Naive thymus-derived CD4-positive, alpha-beta T cell (primary cell): ENCODE results near the gene HEXIM2. TPM values are rescaled to one million over a fixed set of nuclear protein-coding genes. Genes with fewer than 3 reads are reported as not detected.

ENCODE experiments used
- ATAC-seq: fragments of 150-1000 bp; cut with Tn5 transposase; 2 replicates; pipeline ENCODE4 v1.10.0; 2021; ENCODE audit warnings: mild to moderate bottlenecking, moderate library complexity
- CTCF ChIA-PET: fragments of 350-600 bp; sonication (Branson Sonifier 250); formaldehyde crosslinking; loops from one replicate; lab custom pipeline; 2021; ENCODE audit warnings: antibody characterized with exemption; lab: Charles Lee
- POLR2A ChIA-PET: fragments of 350-600 bp; sonication (Branson Sonifier 250); formaldehyde crosslinking; loops from one replicate; lab custom pipeline; 2021; ENCODE audit warnings: antibody characterized with exemption, inconsistent platforms; lab: Charles Lee
- DNase-seq, 9 donors: peaks; one replicate each; pipeline versions ENCODE4 v3.0.0 to v3.0.0-alpha.2; 2020 to 2022; ENCODE audit warnings: mixed read lengths in 1 of 9
- H3K27ac ChIP-seq: one replicate; pipeline ENCODE4 v1.7.0; 2013; ENCODE audit warnings: mild to moderate bottlenecking, low read depth, low read length, moderate library complexity
- H3K27me3 ChIP-seq, 2 donors: one replicate each; pipeline ENCODE4 v1.7.0; 2013; ENCODE audit warnings: low read length in 2 of 2, mild to moderate bottlenecking in 2 of 2, moderate library complexity in 2 of 2; ENCODE audit not compliant: control insufficient read depth in 2 of 2, insufficient read depth in 2 of 2
- H3K36me3 ChIP-seq, 3 experiments: 1 replicate in 2 of 3; 2 replicates in 1 of 3; pipeline ENCODE4 v1.7.0; 2013; ENCODE audit warnings: low read length in 3 of 3, mild to moderate bottlenecking in 3 of 3, moderate library complexity in 1 of 3; ENCODE audit not compliant: insufficient read depth in 3 of 3, control insufficient read depth in 2 of 3
- H3K4me1 ChIP-seq, 2 donors: one replicate each; pipeline ENCODE4 v1.7.0; 2013; ENCODE audit warnings: low read length in 2 of 2, mild to moderate bottlenecking in 2 of 2, moderate library complexity in 1 of 2; ENCODE audit not compliant: control insufficient read depth in 2 of 2, insufficient read depth in 2 of 2
- H3K4me3 ChIP-seq: 2 replicates; pipeline ENCODE4 v1.7.0; 2013; ENCODE audit warnings: mild to moderate bottlenecking, low read length
- H3K9me3 ChIP-seq, 3 experiments: 1 replicate in 2 of 3; 2 replicates in 1 of 3; pipeline ENCODE4 v1.7.0; 2013; ENCODE audit warnings: low read length in 3 of 3; ENCODE audit not compliant: control insufficient read depth in 2 of 3
- H3K27ac Mint-ChIP-seq, 9 donors: one replicate each; pipeline ENCODE4 v1.8.0; 2020 to 2022; ENCODE audit warnings: mixed read lengths in 9 of 9, mild to moderate bottlenecking in 8 of 9, moderate library complexity in 5 of 9, inconsistent platforms in 2 of 9
- H3K27me3 Mint-ChIP-seq, 5 donors: one replicate each; pipeline ENCODE4 v1.8.0; 2021 to 2022; ENCODE audit warnings: mixed read lengths in 5 of 5, mild to moderate bottlenecking in 1 of 5
- H3K36me3 Mint-ChIP-seq, 5 donors: one replicate each; pipeline ENCODE4 v1.8.0; 2020 to 2022; ENCODE audit warnings: mixed read lengths in 5 of 5, mild to moderate bottlenecking in 3 of 5, inconsistent platforms in 1 of 5
- H3K4me1 Mint-ChIP-seq, 7 donors: one replicate each; pipeline ENCODE4 v1.8.0; 2020 to 2022; ENCODE audit warnings: mixed read lengths in 7 of 7, mild to moderate bottlenecking in 3 of 7, inconsistent platforms in 1 of 7
- H3K4me3 Mint-ChIP-seq, 10 donors: one replicate each; pipeline ENCODE4 v1.8.0; 2020 to 2022; ENCODE audit warnings: mild to moderate bottlenecking in 10 of 10, mixed read lengths in 10 of 10, moderate library complexity in 6 of 10, inconsistent platforms in 2 of 10
- H3K9me3 Mint-ChIP-seq, 11 donors: one replicate each; pipeline ENCODE4 v1.8.0; 2020 to 2022; ENCODE audit warnings: mixed read lengths in 11 of 11, mild to moderate bottlenecking in 4 of 11, inconsistent platforms in 1 of 11, moderate library complexity in 1 of 11
- intact Hi-C, 2 donors: fragments of 100-400 bp; cut with micrococcal nuclease; formaldehyde crosslinking; loops; one replicate each; pipeline ENCODE4 v1.15.1; 2023
- polyA plus RNA-seq, 2 donors: library from polyadenylated mRNA; unstranded; fragments of 300-500 nt; fragmentation: Illumina TruSeq; gene quantifications; one replicate each; pipeline ENCODE4 v1.2.3, GENCODE V29; 2021
- total RNA-seq, 6 experiments: library from RNA in 5 of 6; stranded (reverse) in 5 of 6; gene quantifications; 1 replicate in 5 of 6; 2 replicates in 1 of 6; pipeline ENCODE4 v1.2.3 and lab custom pipeline; 2021 to 2026

Gene HEXIM2
- total RNA-seq (1 to 10 TPM; 2.2 to 8.2 (median 3.4) TPM), polyA plus RNA-seq (1 to 10 TPM; 2.4 to 3.2 TPM), total RNA-seq (lab: John Stamatoyannopoulos, UW) (2.2 reads per million, percentile 10 among the genes with 10 or more reads in this experiment)

- H3K9me3 Mint-ChIP-seq, result no peaks in the 10 kb centered on the region
- H3K4me1 ChIP-seq, result peaks cover 15 to 27% of the 10 kb centered on the region in 2 donors
These were observed at the start of gene HEXIM2 for GRCh38 chr17:45161288-45162024. TSS of gene HEXIM2 (plus strand) at chr17:45161875. CDS start at chr17:45162794, 919 bp downstream.

GRCh38 chr17:45112559-45113423 lies 48.9 kb upstream of the HEXIM2 start:
- Mint-ChIP-seq H3K36me3 (peaks cover 0 to 4% (median 1%) of the 10 kb centered on the region in 5 donors), H3K4me3 (no peak overlapping the region), H3K27me3 (no peaks in the 10 kb centered on the region), H3K4me1 (no peaks in the 10 kb centered on the region), H3K9me3 (no peaks in the 10 kb centered on the region), H3K27ac (no peak overlapping the region)
- H3K9me3 ChIP-seq, result no peaks in the 10 kb centered on the region
- H3K36me3 ChIP-seq, result peaks cover 0 to 12% (median 0%) of the 10 kb centered on the region in 3 experiments
- H3K4me3 ChIP-seq, result no peak overlapping the region
- no peak for DNase-seq
- no peaks in the 10 kb centered on the region for H3K4me1 ChIP-seq
- ChIA-PET POLR2A (no interaction called here), CTCF (no interaction called here)
- no peaks in the 10 kb centered on the region for H3K27me3 ChIP-seq
- H3K27ac ChIP-seq, result no peak overlapping the region
- intact Hi-C loops, result no loop called here
- ATAC-seq, result no peak

More at GRCh38 chr17:45161288-45162024, at the start of gene HEXIM2:
- no peaks in the 10 kb centered on the region for H3K27me3 ChIP-seq
- peak within 1 kb of the TSS; percentile 98 for H3K27ac ChIP-seq
- ChIA-PET CTCF (interaction anchor here (0.9 to 5.0 kb wide), 10 partner anchors 9 to 386 kb away, joined by 3 to 55 read pairs (median 5); partner anchors contain the start of genes ACBD4 and HEXIM1), POLR2A (interaction anchor here (0.6 to 9.7 kb wide), 27 partner anchors 10 to 962 kb away, joined by 3 to 516 read pairs (median 4); partner anchors contain the start of genes ACBD4, ATXN7L3, HEXIM1 and MAP3K14)
- Mint-ChIP-seq H3K27me3 (no peaks in the 10 kb centered on the region), H3K4me3 (peak within 1 kb of the TSS; percentile 88 to 100 (median 96)), H3K4me1 (peaks cover 29 to 45% (median 41%) of the 10 kb centered on the region in 7 donors), H3K36me3 (peaks cover 0 to 15% (median 6%) of the 10 kb centered on the region in 5 donors), H3K27ac (peak within 1 kb of the TSS; percentile 97 to 100 (median 98))
- peak within 1 kb of the TSS; percentile 95 for H3K4me3 ChIP-seq
- H3K36me3 ChIP-seq, result peaks cover 0 to 9% (median 0%) of the 10 kb centered on the region in 3 experiments
- DNase-seq, result peak; percentile 89 to 100 (median 99)
- no peaks in the 10 kb centered on the region for H3K9me3 ChIP-seq
- intact Hi-C loops, result loop anchor here (1.0 to 10.0 kb wide), 12 partner anchors 11 to 1679 kb away; partner anchors contain the start of genes DCAKD (in 2 of the 2), HEXIM1 (in 2 of the 2), MAP3K14 (in 2 of the 2) and NMT1 (in 2 of the 2)
- ATAC-seq, result peak; percentile 93

- intact Hi-C loops, result no loop called here
- Mint-ChIP-seq H3K9me3 (no peaks in the 10 kb centered on the region), H3K27me3 (no peaks in the 10 kb centered on the region), H3K4me3 (no peak overlapping the region), H3K27ac (no peak overlapping the region), H3K4me1 (no peaks in the 10 kb centered on the region), H3K36me3 (no peaks in the 10 kb centered on the region)
- Histone ChIP-seq H3K27me3 (no peaks in the 10 kb centered on the region), H3K4me3 (no peak overlapping the region), H3K27ac (no peak overlapping the region), H3K36me3 (peaks cover 0 to 6% (median 0%) of the 10 kb centered on the region in 3 experiments), H3K4me1 (no peaks in the 10 kb centered on the region), H3K9me3 (no peaks in the 10 kb centered on the region)
- DNase-seq, result no peak
- CTCF ChIA-PET, result no interaction called here
- ATAC-seq, result no peak
- POLR2A ChIA-PET, result no interaction called here
These were observed 48.3 kb upstream of the HEXIM2 start for GRCh38 chr17:45113424-45113754.

GRCh38 chr17:45114117-45114932 lies 47.4 kb upstream of the HEXIM2 start:
- Histone ChIP-seq H3K9me3 (no peaks in the 10 kb centered on the region), H3K4me3 (no peak overlapping the region), H3K27ac (no peak overlapping the region), H3K4me1 (no peaks in the 10 kb centered on the region), H3K27me3 (no peaks in the 10 kb centered on the region), H3K36me3 (no peaks in the 10 kb centered on the region)
- DNase-seq (no peak), ATAC-seq (no peak)
- intact Hi-C loops, result no loop called here
- Mint-ChIP-seq H3K4me3 (no peak overlapping the region), H3K9me3 (no peaks in the 10 kb centered on the region), H3K27me3 (no peaks in the 10 kb centered on the region), H3K4me1 (no peaks in the 10 kb centered on the region), H3K27ac (no peak overlapping the region), H3K36me3 (no peaks in the 10 kb centered on the region)
- POLR2A ChIA-PET, result no interaction called here
- CTCF ChIA-PET, result no interaction called here

- no peaks in the 10 kb centered on the region for H3K27me3 Mint-ChIP-seq
- H3K9me3 Mint-ChIP-seq, result no peaks in the 10 kb centered on the region
- H3K27ac Mint-ChIP-seq, result no peak overlapping the region
- no peaks in the 10 kb centered on the region for H3K36me3 ChIP-seq
- H3K36me3 Mint-ChIP-seq, result no peaks in the 10 kb centered on the region
- no peak overlapping the region for H3K27ac ChIP-seq
- CTCF ChIA-PET, result interaction anchor here (1.1 kb wide), 1 partner anchor 20 kb away, joined by 3 read pairs; the partner anchor contains the start of gene ACBD4
- H3K4me3 Mint-ChIP-seq, result no peak overlapping the region
- POLR2A ChIA-PET, result no interaction called here
- no peaks in the 10 kb centered on the region for H3K9me3 ChIP-seq
- no peak overlapping the region for H3K4me3 ChIP-seq
- H3K27me3 ChIP-seq, result no peaks in the 10 kb centered on the region
- intact Hi-C loops, result no loop called here
- no peak for ATAC-seq
- H3K4me1 Mint-ChIP-seq, result no peaks in the 10 kb centered on the region
- no peak for DNase-seq
- no peaks in the 10 kb centered on the region for H3K4me1 ChIP-seq
These were observed 46.6 kb upstream of the HEXIM2 start for GRCh38 chr17:45115015-45115625.
